A549 (cell line): ENCODE data around the gene CD300H. TPM values are rescaled to one million over a fixed set of nuclear protein-coding genes. Genes with fewer than 3 reads are reported as not detected.

ENCODE experiments used
- ATAC-seq, 2 experiments: fragments of 200-7000 bp in 1 of 2; fragments of >200 bp in 1 of 2; cut with Nextera tagmentation in 1 of 2; cut with Tn5 transposase in 1 of 2; 3 replicates each; pipeline versions ENCODE4 v1.8.0 to v1.9.1; 2018 to 2020; ENCODE audit warnings: mild to moderate bottlenecking in 1 of 2, moderate library complexity in 1 of 2
- CTCF ChIA-PET: fragments of 300-600 bp; sonication (Branson Sonifier 250); formaldehyde crosslinking; extraction: SDS; loops from one replicate; lab custom pipeline; 2021; ENCODE audit warnings: antibody characterized with exemption, inconsistent platforms; lab: Yijun Ruan, JAX
- POLR2A ChIA-PET: fragments of 350-600 bp; formaldehyde crosslinking; extraction: SDS; loops from one replicate; lab custom pipeline; 2021; ENCODE audit warnings: antibody characterized with exemption, inconsistent platforms; lab: Yijun Ruan, JAX
- DNase-seq, 2 experiments: peaks; one replicate each; pipeline versions ENCODE4 v3.0.0 to v3.0.0-alpha.2; 2011 to 2016; ENCODE audit warnings: low read depth in 1 of 2, low spot score in 1 of 2
- FAIRE-seq: peaks from 2 replicates; lab custom pipeline; 2011; peaks lifted over from hg19 to GRCh38; lab: Jason Lieb, UNC
- H3K27ac ChIP-seq, 2 experiments: fragments of >200 bp; sonication (Bioruptor Twin); formaldehyde crosslinking; 3 replicates each; pipeline ENCODE4 v1.5.1; 2016 to 2017
- H3K4me1 ChIP-seq: fragments of >200 bp; sonication (Bioruptor Twin); formaldehyde crosslinking; 3 replicates; pipeline ENCODE4 v1.6.1; 2016
- H3K4me2 ChIP-seq: fragments of >200 bp; sonication (Bioruptor Twin); formaldehyde crosslinking; 3 replicates; pipeline ENCODE4 v1.6.1; 2016
- H3K4me3 ChIP-seq: fragments of >200 bp; sonication (Bioruptor Twin); formaldehyde crosslinking; 3 replicates; pipeline ENCODE4 v1.5.1; 2016
- H3K9me3 ChIP-seq: fragments of >200 bp; sonication (Bioruptor Twin); formaldehyde crosslinking; 3 replicates; pipeline ENCODE4 v1.6.1; 2016
- ATOH8 ChIP-seq: fragments of 250-450 bp; sonication (Bioruptor Pico); IDR thresholded peaks from 2 replicates; pipeline ENCODE4 v1.5.0; 2020; ENCODE audit warnings: low read depth, mild to moderate bottlenecking, moderate library complexity
- BHLHE40 ChIP-seq: IDR thresholded peaks from 2 replicates; pipeline ENCODE4 v1.6.1; 2012; ENCODE audit warnings: low read depth, low read length, inconsistent platforms
- CBX8 ChIP-seq: fragments of 200-600 bp; sonication (generic); IDR thresholded peaks from 2 replicates; pipeline ENCODE4 v1.6.1; 2016
- CEBPB ChIP-seq, 2 experiments: fragments of >200 bp in 1 of 2; sonication (Bioruptor Twin) in 1 of 2; formaldehyde crosslinking in 1 of 2; IDR thresholded peaks; 2 replicates each; pipeline ENCODE4 v1.6.1; 2012 to 2016
- EHF ChIP-seq: fragments of 250-450 bp; sonication (Bioruptor Pico); IDR thresholded peaks from 2 replicates; pipeline ENCODE4 v1.5.0; 2020; ENCODE audit warnings: mild to moderate bottlenecking
- ELK1 ChIP-seq: fragments of 150-350 bp; IDR thresholded peaks from 2 replicates; pipeline ENCODE4 v1.6.1; 2014; ENCODE audit warnings: low read depth, mild to moderate bottlenecking, low read length
- FOSB ChIP-seq: fragments of 250-450 bp; sonication (Bioruptor Pico); IDR thresholded peaks from 2 replicates; pipeline ENCODE4 v1.5.0; 2020; ENCODE audit warnings: mild to moderate bottlenecking, moderate library complexity
- FOSL2 ChIP-seq, 2 experiments: fragments of 450-650 bp in 1 of 2; fragments of >200 bp in 1 of 2; sonication (Bioruptor Twin) in 1 of 2; formaldehyde crosslinking; IDR thresholded peaks; 2 replicates each; pipeline versions ENCODE4 v1.5.0 to v1.6.1; 2016 to 2020; ENCODE audit warnings: mild to moderate bottlenecking in 1 of 2, moderate library complexity in 1 of 2
- FOXS1 ChIP-seq: fragments of 250-450 bp; sonication (Bioruptor Pico); IDR thresholded peaks from 2 replicates; pipeline ENCODE4 v1.5.0; 2020; ENCODE audit warnings: mild to moderate bottlenecking, moderate library complexity
- GATA3 ChIP-seq: IDR thresholded peaks from 2 replicates; pipeline ENCODE4 v1.6.1; 2012; ENCODE audit warnings: borderline replicate concordance
- HDAC2 ChIP-seq: fragments of 200-600 bp; sonication (generic); IDR thresholded peaks from 2 replicates; pipeline ENCODE4 v1.6.1; 2016
- HES2 ChIP-seq: fragments of >200 bp; sonication (Bioruptor Twin); formaldehyde crosslinking; IDR thresholded peaks from 2 replicates; pipeline ENCODE4 v1.6.1; 2016
- HEYL ChIP-seq: fragments of 250-450 bp; sonication (Bioruptor Pico); IDR thresholded peaks from 2 replicates; pipeline ENCODE4 v1.8.0; 2021; ENCODE audit warnings: mild to moderate bottlenecking, moderate library complexity
- HOXA7 ChIP-seq: fragments of 250-450 bp; sonication (Bioruptor Pico); IDR thresholded peaks from 2 replicates; pipeline ENCODE4 v1.5.0; 2020; ENCODE audit warnings: mild to moderate bottlenecking, moderate library complexity
- HOXB5 ChIP-seq: fragments of 250-450 bp; sonication (Bioruptor Pico); IDR thresholded peaks from 2 replicates; pipeline ENCODE4 v1.5.0; 2020; ENCODE audit warnings: mild to moderate bottlenecking, moderate library complexity
- JUN ChIP-seq, 2 experiments: fragments of >200 bp; sonication (Bioruptor Twin); formaldehyde crosslinking; IDR thresholded peaks; 2 replicates in 1 of 2; 3 replicates in 1 of 2; pipeline ENCODE4 v1.6.1; 2016 to 2017
- KDM1A ChIP-seq: fragments of 200-600 bp; sonication (generic); IDR thresholded peaks from 2 replicates; pipeline ENCODE4 v1.6.1; 2016; ENCODE audit warnings: low read depth, mild to moderate bottlenecking
- MAX ChIP-seq: IDR thresholded peaks from 2 replicates; pipeline ENCODE4 v1.6.1; 2012
- NFE2L2 ChIP-seq: fragments of 150-350 bp; conservative IDR thresholded peaks from 2 replicates; pipeline ENCODE4 v1.6.1; 2014; ENCODE audit warnings: low read length
- PBX3 ChIP-seq: IDR thresholded peaks from 2 replicates; pipeline ENCODE4 v1.6.1; 2012
- PHF8 ChIP-seq: fragments of 200-600 bp; sonication (generic); IDR thresholded peaks from 2 replicates; pipeline ENCODE4 v1.6.1; 2016; ENCODE audit warnings: low read depth, mild to moderate bottlenecking, antibody characterized with exemption, moderate library complexity, borderline replicate concordance
- RAD21 ChIP-seq, 2 experiments: fragments of >200 bp in 1 of 2; sonication (Bioruptor Twin) in 1 of 2; formaldehyde crosslinking in 1 of 2; IDR thresholded peaks in 1 of 2; conservative IDR thresholded peaks in 1 of 2; 2 replicates in 1 of 2; 3 replicates in 1 of 2; pipeline ENCODE4 v1.6.1; 2012 to 2018; ENCODE audit warnings: inconsistent platforms in 1 of 2
- RFX5 ChIP-seq: fragments of 450-650 bp; IDR thresholded peaks from 2 replicates; pipeline ENCODE4 v1.7.1; 2014; ENCODE audit warnings: antibody characterized with exemption, mild to moderate bottlenecking, moderate library complexity
- SMC3 ChIP-seq: fragments of >200 bp; sonication (Bioruptor Twin); formaldehyde crosslinking; IDR thresholded peaks from 3 replicates; pipeline ENCODE4 v1.6.1; 2018; ENCODE audit warnings: inconsistent platforms
- SREBF2 ChIP-seq: fragments of 450-650 bp; IDR thresholded peaks from 2 replicates; pipeline ENCODE4 v1.6.1; 2014; ENCODE audit warnings: mild to moderate bottlenecking, moderate library complexity
- TP53 ChIP-seq: fragments of 250-450 bp; sonication (Bioruptor Pico); IDR thresholded peaks from 2 replicates; pipeline ENCODE4 v1.5.0; 2021; ENCODE audit warnings: mild to moderate bottlenecking, moderate library complexity
- ZNF302 ChIP-seq: fragments of 250-450 bp; sonication (Bioruptor Pico); IDR thresholded peaks from 2 replicates; pipeline ENCODE4 v1.9.0; 2021; ENCODE audit warnings: inconsistent platforms, mild to moderate bottlenecking, moderate library complexity
- WGBS: methylation state at CpG from one replicate; pipeline ENCODE4 v1.1.6; 2017; ENCODE audit errors: missing lambda C conversion rate; 5-methylcytosine and 5-hydroxymethylcytosine counted together
- polyA plus RNA-seq, 4 experiments: library from polyadenylated mRNA; depleted of rRNA in 3 of 4; stranded (reverse); fragments of >200 nt; fragmentation: RNase III in 1 of 4; extraction: RNeasy Plus Mini Kit Qiagen cat#74134 plus additional on column Dnase treatment in 1 of 4; gene quantifications; 2 replicates in 3 of 4; 3 replicates in 1 of 4; pipeline ENCODE4 v1.2.3, GENCODE V29; 2011 to 2017
- TF ChIP-seq, protein P1 (sequence below): fragments of >200 bp; sonication (Bioruptor Twin); formaldehyde crosslinking; IDR thresholded peaks from 3 replicates; pipeline ENCODE4 v1.5.1; 2016
- TF ChIP-seq, protein P2 (sequence below): IDR thresholded peaks from 2 replicates; pipeline ENCODE4 v1.6.1; 2012; ENCODE audit warnings: low read depth, borderline replicate concordance
- TF ChIP-seq, protein P3 (sequence below): fragments of 450-650 bp; IDR thresholded peaks from 2 replicates; pipeline ENCODE4 v1.6.1; 2014; ENCODE audit warnings: antibody characterized with exemption

Gene CD300H
- polyA plus RNA-seq, 2 of the 4 experiments (the other 2 are of a cell fraction) = 0.50 TPM; not detected in 1

DNA sequence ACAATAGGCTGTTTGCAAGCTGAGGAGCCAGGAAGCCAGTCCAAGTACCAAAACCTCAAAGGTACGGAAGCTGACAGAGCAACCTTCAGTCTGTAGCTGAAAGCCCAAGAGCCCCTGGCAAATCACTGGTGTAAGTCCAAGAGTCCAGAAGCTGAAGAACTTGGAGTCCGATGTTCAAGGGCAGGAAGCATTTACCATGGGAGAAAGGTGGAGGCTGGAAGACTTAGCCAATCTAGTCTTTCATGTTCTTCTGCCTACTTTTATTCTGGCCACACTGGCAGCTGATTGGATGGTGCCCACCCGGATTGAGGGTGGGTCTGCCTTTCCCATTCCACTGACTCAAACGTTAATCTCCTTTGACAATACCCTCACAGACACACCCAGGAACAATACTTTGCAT lies 51.4 kb downstream of the CD300H start:
- Histone ChIP-seq H3K4me2 (no peak overlapping the region), H3K4me3 (no peak overlapping the region), H3K27ac (no peak overlapping the region), H3K4me1 (no peaks in the 10 kb centered on the region), H3K9me3 (peaks cover 18% of the 10 kb centered on the region)
- 26% methylated on average over 4 of the region's 4 CpGs for WGBS
- no peak for DNase-seq
- ChIA-PET POLR2A (no interaction called here), CTCF (interaction anchor here (1.2 to 1.7 kb wide), 7 partner anchors 11 to 137 kb away, joined by 3 to 9 read pairs (median 5); no protein-coding TSS in a partner anchor)
- no peak for ATAC-seq
- FAIRE-seq = no peak
- TF ChIP-seq ELK1 = no peak
- TF ChIP-seq TP53 = no peak
- no peak for TF ChIP-seq PHF8
- no peak for TF ChIP-seq RAD21 (conservative IDR thresholded peaks at IDR 0.05 in 1 of 2, IDR thresholded peaks at IDR 0.05 in 1 of 2)
- TF ChIP-seq, protein P1, sequence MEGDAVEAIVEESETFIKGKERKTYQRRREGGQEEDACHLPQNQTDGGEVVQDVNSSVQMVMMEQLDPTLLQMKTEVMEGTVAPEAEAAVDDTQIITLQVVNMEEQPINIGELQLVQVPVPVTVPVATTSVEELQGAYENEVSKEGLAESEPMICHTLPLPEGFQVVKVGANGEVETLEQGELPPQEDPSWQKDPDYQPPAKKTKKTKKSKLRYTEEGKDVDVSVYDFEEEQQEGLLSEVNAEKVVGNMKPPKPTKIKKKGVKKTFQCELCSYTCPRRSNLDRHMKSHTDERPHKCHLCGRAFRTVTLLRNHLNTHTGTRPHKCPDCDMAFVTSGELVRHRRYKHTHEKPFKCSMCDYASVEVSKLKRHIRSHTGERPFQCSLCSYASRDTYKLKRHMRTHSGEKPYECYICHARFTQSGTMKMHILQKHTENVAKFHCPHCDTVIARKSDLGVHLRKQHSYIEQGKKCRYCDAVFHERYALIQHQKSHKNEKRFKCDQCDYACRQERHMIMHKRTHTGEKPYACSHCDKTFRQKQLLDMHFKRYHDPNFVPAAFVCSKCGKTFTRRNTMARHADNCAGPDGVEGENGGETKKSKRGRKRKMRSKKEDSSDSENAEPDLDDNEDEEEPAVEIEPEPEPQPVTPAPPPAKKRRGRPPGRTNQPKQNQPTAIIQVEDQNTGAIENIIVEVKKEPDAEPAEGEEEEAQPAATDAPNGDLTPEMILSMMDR = no peak
- TF ChIP-seq HES2 = no peak
- TF ChIP-seq, protein P2, sequence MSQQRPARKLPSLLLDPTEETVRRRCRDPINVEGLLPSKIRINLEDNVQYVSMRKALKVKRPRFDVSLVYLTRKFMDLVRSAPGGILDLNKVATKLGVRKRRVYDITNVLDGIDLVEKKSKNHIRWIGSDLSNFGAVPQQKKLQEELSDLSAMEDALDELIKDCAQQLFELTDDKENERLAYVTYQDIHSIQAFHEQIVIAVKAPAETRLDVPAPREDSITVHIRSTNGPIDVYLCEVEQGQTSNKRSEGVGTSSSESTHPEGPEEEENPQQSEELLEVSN = no peak
- no peak for TF ChIP-seq JUN (IDR thresholded peaks at IDR 0.05)
- TF ChIP-seq CEBPB (IDR thresholded peaks at IDR 0.05) = no peak
- no peak for TF ChIP-seq BHLHE40
- no peak for TF ChIP-seq CBX8
- TF ChIP-seq MAX = no peak
- TF ChIP-seq SMC3 = no peak
- TF ChIP-seq HOXB5 (CRISPR knock-in tag) = no peak
- TF ChIP-seq NFE2L2 = no peak
- no peak for TF ChIP-seq HOXA7 (CRISPR knock-in tag)
- no peak for TF ChIP-seq ATOH8 (CRISPR knock-in tag)
- no peak for TF ChIP-seq HEYL (CRISPR knock-in tag)
- TF ChIP-seq HDAC2 = no peak
- no peak for TF ChIP-seq SREBF2

- peak; percentile 65 for TF ChIP-seq BHLHE40
- TF ChIP-seq GATA3 = no peak
- TF ChIP-seq HOXA7 (CRISPR knock-in tag) = no peak
- TF ChIP-seq, protein P2 = no peak
- TF ChIP-seq FOSB (CRISPR knock-in tag) = no peak
- TF ChIP-seq EHF (CRISPR knock-in tag) = no peak
- no peak for TF ChIP-seq FOSL2 (IDR thresholded peaks at IDR 0.05)
- no peak; the same call in 1 of the 2 replicates for TF ChIP-seq FOSL2 (CRISPR knock-in tag; IDR thresholded peaks at IDR 0.05)
- no peak for TF ChIP-seq HES2
- no peak for TF ChIP-seq FOXS1 (CRISPR knock-in tag)
- TF ChIP-seq PBX3 = no peak
- TF ChIP-seq ZNF302 (CRISPR knock-in tag) = no peak
- TF ChIP-seq, protein P3, sequence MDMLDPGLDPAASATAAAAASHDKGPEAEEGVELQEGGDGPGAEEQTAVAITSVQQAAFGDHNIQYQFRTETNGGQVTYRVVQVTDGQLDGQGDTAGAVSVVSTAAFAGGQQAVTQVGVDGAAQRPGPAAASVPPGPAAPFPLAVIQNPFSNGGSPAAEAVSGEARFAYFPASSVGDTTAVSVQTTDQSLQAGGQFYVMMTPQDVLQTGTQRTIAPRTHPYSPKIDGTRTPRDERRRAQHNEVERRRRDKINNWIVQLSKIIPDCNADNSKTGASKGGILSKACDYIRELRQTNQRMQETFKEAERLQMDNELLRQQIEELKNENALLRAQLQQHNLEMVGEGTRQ = peak; percentile 99
- no peak for TF ChIP-seq RFX5
- TF ChIP-seq KDM1A = no peak
- DNase-seq (peak in 1 of 2 experiments; percentile 43), ATAC-seq (peak in 1 of 2 experiments; percentile 47; a peak in 2 of 6 replicates), FAIRE-seq (no peak)
- POLR2A ChIA-PET = no interaction called here
- Histone ChIP-seq H3K4me1 (no peaks in the 10 kb centered on the region), H3K27ac (no peak overlapping the region), H3K4me3 (no peak overlapping the region), H3K4me2 (no peak overlapping the region), H3K9me3 (peaks cover 18% of the 10 kb centered on the region)
- CTCF ChIA-PET = interaction anchor here (1.2 to 1.7 kb wide), 3 partner anchors 21 to 58 kb away, joined by 3 to 5 read pairs (median 4); no protein-coding TSS in a partner anchor
- 51% methylated on average over 10 of the region's 10 CpGs for WGBS
Observed at GRCh38 chr17:74514632-74515334, 52.5 kb downstream of the CD300H start.
